Measurements from ENCODE around the gene PTER. TPM values are rescaled to one million over a fixed set of nuclear protein-coding genes. Genes with fewer than 3 reads are reported as not detected.

Gene PTER
- total RNA-seq, 3 donors from 2014 or later (not counting 1 experiment from before 2014, with no cell fraction given) = 12.8 to 21.9 (median 21.5) TPM

DNA sequence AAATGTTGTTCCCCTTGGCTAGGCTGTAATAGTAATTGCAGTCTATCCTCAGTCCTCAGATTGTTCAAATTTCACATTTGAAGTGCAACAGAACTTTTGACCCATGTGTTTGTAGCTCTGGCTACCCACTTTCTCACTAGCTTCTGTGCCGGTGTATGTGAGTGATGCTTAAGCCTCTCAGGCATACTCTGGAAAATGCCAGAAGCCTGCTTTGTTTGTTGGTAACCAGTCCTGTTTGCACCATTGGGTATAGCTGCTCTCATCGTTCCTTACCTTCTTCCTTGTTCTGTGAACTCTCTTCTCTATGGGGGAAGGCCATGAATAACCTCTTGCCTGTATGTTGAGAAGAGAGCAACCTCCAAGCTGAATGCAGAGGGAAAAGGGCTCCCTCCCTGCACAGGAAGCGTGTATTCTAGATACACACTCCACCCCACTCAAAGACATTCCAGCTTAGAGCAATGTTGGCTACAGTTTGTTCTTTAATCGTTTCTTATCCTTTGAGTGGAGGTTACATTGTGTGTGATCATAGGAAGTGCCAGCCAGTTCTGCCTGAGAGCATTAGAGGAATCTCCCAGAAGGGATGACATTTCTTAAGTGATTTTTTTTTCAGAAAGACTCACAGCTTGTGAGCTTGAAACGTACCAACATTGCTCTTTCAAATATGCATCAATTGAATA is 44.4 kb downstream of the PTER start:
- no peak overlapping the region for H3K4me3 Mint-ChIP-seq
- TF ChIP-seq, protein P1, sequence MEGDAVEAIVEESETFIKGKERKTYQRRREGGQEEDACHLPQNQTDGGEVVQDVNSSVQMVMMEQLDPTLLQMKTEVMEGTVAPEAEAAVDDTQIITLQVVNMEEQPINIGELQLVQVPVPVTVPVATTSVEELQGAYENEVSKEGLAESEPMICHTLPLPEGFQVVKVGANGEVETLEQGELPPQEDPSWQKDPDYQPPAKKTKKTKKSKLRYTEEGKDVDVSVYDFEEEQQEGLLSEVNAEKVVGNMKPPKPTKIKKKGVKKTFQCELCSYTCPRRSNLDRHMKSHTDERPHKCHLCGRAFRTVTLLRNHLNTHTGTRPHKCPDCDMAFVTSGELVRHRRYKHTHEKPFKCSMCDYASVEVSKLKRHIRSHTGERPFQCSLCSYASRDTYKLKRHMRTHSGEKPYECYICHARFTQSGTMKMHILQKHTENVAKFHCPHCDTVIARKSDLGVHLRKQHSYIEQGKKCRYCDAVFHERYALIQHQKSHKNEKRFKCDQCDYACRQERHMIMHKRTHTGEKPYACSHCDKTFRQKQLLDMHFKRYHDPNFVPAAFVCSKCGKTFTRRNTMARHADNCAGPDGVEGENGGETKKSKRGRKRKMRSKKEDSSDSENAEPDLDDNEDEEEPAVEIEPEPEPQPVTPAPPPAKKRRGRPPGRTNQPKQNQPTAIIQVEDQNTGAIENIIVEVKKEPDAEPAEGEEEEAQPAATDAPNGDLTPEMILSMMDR (IDR thresholded peaks at IDR 0.05) = no peak
- ATAC-seq (no peak), DNase-seq (no peak)
- Histone ChIP-seq H3K36me3 (ENCODE audit: control insufficient read depth, insufficient read depth, low read length) (no peaks in the 10 kb centered on the region), H3K9me3 (ENCODE audit: control insufficient read depth, insufficient read depth, low read length) (no peaks in the 10 kb centered on the region), H3K4me3 (ENCODE audit: low read length) (no peak overlapping the region), H3K4me1 (ENCODE audit: control insufficient read depth, insufficient read depth, low read length) (no peaks in the 10 kb centered on the region), H3K27ac (ENCODE audit: low read length) (no peak overlapping the region), H3K27me3 (ENCODE audit: control insufficient read depth, insufficient read depth, low read length) (no peaks in the 10 kb centered on the region)
- no peaks in the 10 kb centered on the region for H3K9me3 Mint-ChIP-seq
- 89% methylated on average over 4 of the region's 5 CpGs for WGBS (ENCODE audit: insufficient coverage)
- no peaks in the 10 kb centered on the region for H3K36me3 Mint-ChIP-seq
- no peak overlapping the region for H3K27ac Mint-ChIP-seq
- no peaks in the 10 kb centered on the region for H3K27me3 Mint-ChIP-seq (ENCODE audit: low read depth in 2 of 2)
- peaks cover 13 to 26% of the 10 kb centered on the region in 2 donors for H3K4me1 Mint-ChIP-seq
- intact Hi-C loops (cut with micrococcal nuclease) = no loop called here

DNA sequence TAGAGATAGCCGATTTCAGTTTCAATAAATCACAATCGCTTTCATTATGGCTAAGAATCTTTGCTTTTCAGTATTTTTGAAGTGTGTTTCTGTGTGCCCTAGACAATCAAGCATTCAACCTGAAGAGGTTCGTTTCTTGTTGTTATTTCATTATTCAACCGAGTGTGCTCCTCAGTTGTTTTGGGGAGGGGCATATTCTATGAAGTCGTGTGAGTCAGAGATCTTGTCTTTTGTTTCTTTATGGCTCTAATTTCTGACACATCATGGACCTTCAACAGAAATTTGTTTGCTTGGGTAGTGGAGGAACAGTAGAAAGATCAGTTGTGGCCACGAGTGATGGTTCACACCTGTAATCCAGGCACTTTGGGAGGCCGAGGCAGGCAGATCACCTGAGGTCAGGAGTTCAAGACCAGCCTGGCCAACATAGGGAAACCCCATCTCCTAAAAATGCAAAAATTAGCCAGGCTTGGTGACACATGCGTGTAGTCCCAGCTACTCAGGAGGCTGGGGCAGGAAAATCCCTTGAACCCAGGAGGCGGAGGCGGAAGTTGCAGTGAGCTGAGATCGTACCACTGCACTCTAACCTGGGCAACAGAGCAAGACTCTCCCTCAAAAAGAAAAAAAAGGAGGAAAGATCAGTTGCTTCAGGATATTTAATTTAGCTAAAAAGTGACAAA is 46.6 kb downstream of the PTER start:
- Mint-ChIP-seq H3K4me1 (peaks cover 13 to 31% of the 10 kb centered on the region in 2 donors), H3K4me3 (no peak overlapping the region), H3K9me3 (no peaks in the 10 kb centered on the region), H3K36me3 (no peaks in the 10 kb centered on the region), H3K27ac (no peak overlapping the region), H3K27me3 (ENCODE audit: low read depth in 2 of 2) (no peaks in the 10 kb centered on the region)
- WGBS (ENCODE audit: insufficient coverage) = 87% methylated on average over 11 of the region's 11 CpGs
- Histone ChIP-seq H3K27ac (ENCODE audit: low read length) (no peak overlapping the region), H3K4me1 (ENCODE audit: control insufficient read depth, insufficient read depth, low read length) (no peaks in the 10 kb centered on the region), H3K9me3 (ENCODE audit: control insufficient read depth, insufficient read depth, low read length) (no peaks in the 10 kb centered on the region), H3K4me3 (ENCODE audit: low read length) (no peak overlapping the region), H3K27me3 (ENCODE audit: control insufficient read depth, insufficient read depth, low read length) (no peaks in the 10 kb centered on the region), H3K36me3 (ENCODE audit: control insufficient read depth, insufficient read depth, low read length) (peaks cover 11% of the 10 kb centered on the region)
- no peak for ATAC-seq
- TF ChIP-seq, protein P1 (IDR thresholded peaks at IDR 0.05) = no peak
- intact Hi-C loops (cut with micrococcal nuclease) = no loop called here
- no peak for DNase-seq

DNA sequence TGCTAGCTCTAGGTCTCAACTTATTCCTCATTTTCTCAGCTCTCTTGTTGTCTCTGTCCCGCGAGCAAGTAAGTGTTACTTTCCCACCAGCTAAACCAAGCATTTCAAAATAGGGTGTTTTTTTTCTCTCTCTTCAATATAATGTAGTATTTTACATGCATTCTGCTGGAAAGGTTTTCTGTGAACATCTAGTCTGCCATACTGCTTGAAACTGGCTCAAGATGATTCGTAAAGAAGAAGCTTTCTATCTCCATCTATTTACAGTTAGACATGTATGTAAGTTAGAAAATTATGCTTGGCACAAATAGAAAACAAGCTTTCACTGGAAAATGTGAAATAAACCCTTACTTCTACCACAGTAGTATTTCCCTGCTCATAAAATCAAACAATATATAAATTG is 53.7 kb downstream of the PTER start:
- TF ChIP-seq, protein P1 (IDR thresholded peaks at IDR 0.05) = no peak

More for the DNA sequence above, 53.7 kb downstream of the PTER start:
- no peaks in the 10 kb centered on the region for H3K27me3 Mint-ChIP-seq (ENCODE audit: low read depth in 2 of 2)
- H3K27me3 ChIP-seq (ENCODE audit: control insufficient read depth, insufficient read depth, low read length) = no peaks in the 10 kb centered on the region
- intact Hi-C loops (cut with micrococcal nuclease) = no loop called here
- H3K4me1 ChIP-seq (ENCODE audit: control insufficient read depth, insufficient read depth, low read length) = no peaks in the 10 kb centered on the region
- no peak for ATAC-seq
- H3K4me3 ChIP-seq (ENCODE audit: low read length) = no peak overlapping the region
- 100% methylated on average over 2 of the region's 3 CpGs for WGBS (ENCODE audit: insufficient coverage)
- no peak overlapping the region for H3K27ac ChIP-seq (ENCODE audit: low read length)
- no peak for DNase-seq
- no peak overlapping the region for H3K4me3 Mint-ChIP-seq
- H3K36me3 ChIP-seq (ENCODE audit: control insufficient read depth, insufficient read depth, low read length) = peaks cover 14% of the 10 kb centered on the region
- peaks cover 5 to 14% of the 10 kb centered on the region in 2 donors for H3K4me1 Mint-ChIP-seq
- no peaks in the 10 kb centered on the region for H3K9me3 ChIP-seq (ENCODE audit: control insufficient read depth, insufficient read depth, low read length)
- no peaks in the 10 kb centered on the region for H3K36me3 Mint-ChIP-seq
- H3K9me3 Mint-ChIP-seq = no peaks in the 10 kb centered on the region
- no peak overlapping the region for H3K27ac Mint-ChIP-seq
